Panc1 (cell line): Measurements from ENCODE around the gene PRRC2C.
"Not testable (repeated sequence)": the region's sequence is repeated elsewhere in the genome, so short reads cannot be mapped to it uniquely, and the experiment has no call there.

ENCODE experiments used
- POLR2AphosphoS5 ChIP-seq: IDR thresholded peaks from 2 replicates; pipeline ENCODE4 v1.6.1; 2012; ENCODE audit warnings: mild to moderate bottlenecking, low read depth, low read length, moderate library complexity
- TF ChIP-seq, protein P1 (sequence below): fragments of 450-650 bp; IDR thresholded peaks from 2 replicates; pipeline ENCODE4 v1.5.1; 2017; ENCODE audit warnings: mild to moderate bottlenecking

DNA sequence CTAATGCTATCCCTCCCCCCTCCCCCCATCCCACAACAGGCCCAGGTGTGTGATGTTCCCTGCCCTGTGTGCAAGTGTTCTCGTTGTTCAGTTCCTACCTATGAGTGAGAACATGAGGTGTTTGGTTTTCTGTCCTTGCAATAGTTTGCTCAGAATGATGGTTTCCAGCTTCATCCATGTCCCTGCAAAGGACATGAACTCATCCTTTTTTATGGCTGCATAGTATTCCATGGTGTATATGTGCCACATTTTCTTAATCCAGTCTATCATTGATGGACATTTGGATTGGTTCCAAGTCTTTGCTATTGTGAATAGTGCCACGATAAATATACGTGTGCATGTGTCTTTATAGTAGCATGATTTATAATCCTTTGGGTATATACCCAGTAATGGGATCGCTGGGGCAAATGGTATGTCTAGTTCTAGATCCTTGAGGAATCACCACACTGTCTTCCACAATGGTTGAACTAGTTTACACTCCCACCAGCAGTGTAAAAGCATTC, 65.3 kb downstream of the PRRC2C start:
- TF ChIP-seq, protein P1, sequence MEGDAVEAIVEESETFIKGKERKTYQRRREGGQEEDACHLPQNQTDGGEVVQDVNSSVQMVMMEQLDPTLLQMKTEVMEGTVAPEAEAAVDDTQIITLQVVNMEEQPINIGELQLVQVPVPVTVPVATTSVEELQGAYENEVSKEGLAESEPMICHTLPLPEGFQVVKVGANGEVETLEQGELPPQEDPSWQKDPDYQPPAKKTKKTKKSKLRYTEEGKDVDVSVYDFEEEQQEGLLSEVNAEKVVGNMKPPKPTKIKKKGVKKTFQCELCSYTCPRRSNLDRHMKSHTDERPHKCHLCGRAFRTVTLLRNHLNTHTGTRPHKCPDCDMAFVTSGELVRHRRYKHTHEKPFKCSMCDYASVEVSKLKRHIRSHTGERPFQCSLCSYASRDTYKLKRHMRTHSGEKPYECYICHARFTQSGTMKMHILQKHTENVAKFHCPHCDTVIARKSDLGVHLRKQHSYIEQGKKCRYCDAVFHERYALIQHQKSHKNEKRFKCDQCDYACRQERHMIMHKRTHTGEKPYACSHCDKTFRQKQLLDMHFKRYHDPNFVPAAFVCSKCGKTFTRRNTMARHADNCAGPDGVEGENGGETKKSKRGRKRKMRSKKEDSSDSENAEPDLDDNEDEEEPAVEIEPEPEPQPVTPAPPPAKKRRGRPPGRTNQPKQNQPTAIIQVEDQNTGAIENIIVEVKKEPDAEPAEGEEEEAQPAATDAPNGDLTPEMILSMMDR: not testable (repeated sequence)
- not testable (repeated sequence) for TF ChIP-seq POLR2AphosphoS5
